ENCODE measurements around the gene TFB1M.

TFB1M gene

GRCh38 chr6:155241966-155242365 lies 72.3 kb downstream of the TFB1M start (continued):
- TF ChIP-seq PRDM10 (tag by site-specific recombination; IDR thresholded peaks at IDR 0.05), result no peak
- no peak for TF ChIP-seq SETDB1 (IDR thresholded peaks at IDR 0.05; ENCODE audit: insufficient read length, low read length)
- TF ChIP-seq ZNF473 (tag by site-specific recombination; IDR thresholded peaks at IDR 0.05), result no peak
- TF ChIP-seq ZNF239 (tag by site-specific recombination; IDR thresholded peaks at IDR 0.05), result no peak
- no peak for TF ChIP-seq ZNF639 (tag by site-specific recombination; IDR thresholded peaks at IDR 0.05)
- TF ChIP-seq ZNF223 (tag by site-specific recombination; IDR thresholded peaks at IDR 0.05), result no peak
- TF ChIP-seq ZNF302 (tag by site-specific recombination; IDR thresholded peaks at IDR 0.05; ENCODE audit: low read depth), result no peak
- no peak for TF ChIP-seq GFI1B (tag by site-specific recombination; IDR thresholded peaks at IDR 0.05)
- TF ChIP-seq ZNF112 (tag by site-specific recombination; IDR thresholded peaks at IDR 0.05), result no peak
- no peak for TF ChIP-seq ZNF488 (tag by site-specific recombination; IDR thresholded peaks at IDR 0.05)

- H3K4me1 ChIP-seq (ENCODE audit: control insufficient read depth, insufficient read depth, low read length), result no peaks in the 10 kb centered on the region
- no peak overlapping the region for H3K27ac ChIP-seq (ENCODE audit: extremely low read depth, low read depth, low read length)
- H3K36me3 ChIP-seq (ENCODE audit: control insufficient read depth in 2 of 2, insufficient read depth in 1 of 2, low read length in 2 of 2), result peaks cover 0 to 11% of the 10 kb centered on the region in 2 experiments; a peak in 1 of 3 replicates
- H3K9me3 ChIP-seq (ENCODE audit: control insufficient read depth, insufficient read depth, low read depth, low read length), result no peaks in the 10 kb centered on the region
- POLR2A ChIA-PET, result no interaction called here
- no peak overlapping the region for H3K4me3 ChIP-seq (ENCODE audit: low read depth, low read length)
- CTCF ChIA-PET, result interaction anchor here (0.7 to 1.3 kb wide), 2 partner anchors 313 to 566 kb away, joined by 3 to 5 read pairs; no protein-coding TSS in a partner anchor
- TF ChIP-seq ZNF202 (tag by site-specific recombination; IDR thresholded peaks at IDR 0.05; ENCODE audit: borderline replicate concordance) (no peak), ZNF341 (tag by site-specific recombination; IDR thresholded peaks at IDR 0.05; ENCODE audit: low read depth) (no peak), ZNF48 (tag by site-specific recombination; IDR thresholded peaks at IDR 0.05) (no peak), ZNF473 (tag by site-specific recombination; IDR thresholded peaks at IDR 0.05) (no peak), KLF16 (tag by site-specific recombination; IDR thresholded peaks at IDR 0.05) (no peak), ZXDB (tag by site-specific recombination; IDR thresholded peaks at IDR 0.05) (no peak), ZNF114 (tag by site-specific recombination; IDR thresholded peaks at IDR 0.05) (no peak), ZNF324 (tag by site-specific recombination; IDR thresholded peaks at IDR 0.05) (no peak), ZBTB10 (tag by site-specific recombination; IDR thresholded peaks at IDR 0.05) (no peak), ZNF174 (tag by site-specific recombination; IDR thresholded peaks at IDR 0.05) (no peak), TSHZ1 (tag by site-specific recombination; IDR thresholded peaks at IDR 0.05; ENCODE audit: borderline replicate concordance) (no peak), ZNF449 (tag by site-specific recombination; IDR thresholded peaks at IDR 0.05) (no peak), ZNF155 (tag by site-specific recombination; IDR thresholded peaks at IDR 0.05) (no peak), ZNF791 (tag by site-specific recombination; IDR thresholded peaks at IDR 0.05) (no peak)
Measured at GRCh38 chr6:155240905-155241600, 73.2 kb downstream of the TFB1M start.
